Right ventricle myocardium superior (tissue), 1 donor: ENCODE data around the gene KARS1. TPM values are rescaled to one million over a fixed set of nuclear protein-coding genes. Genes with fewer than 3 reads are reported as not detected.

ENCODE experiments used
- ATAC-seq: fragments of 200-7000 bp; cut with Tn5 transposase; one replicate; pipeline ENCODE4 v1.9.1; 2020; ENCODE audit warnings: mild to moderate bottlenecking; ENCODE audit not compliant: poor library complexity
- DNase-seq: peaks from one replicate; pipeline ENCODE4 v3.0.0-alpha.2; 2020
- intact Hi-C: fragments of 100-400 bp; cut with DNase I; formaldehyde crosslinking; loops from one replicate; pipeline ENCODE4 v1.11.2; 2022
- long read RNA-seq: library from polyadenylated mRNA; unstranded; transcript quantifications from one replicate; pipeline ENCODE4 v2.0.0, GENCODE V29; 2021
- total RNA-seq: library from RNA; stranded (reverse); fragmentation: NEBNext Ultra II Directional; extraction: Animal tissue kit (Norgen Biotek cat#: 25700); gene quantifications from one replicate; pipeline ENCODE4 v1.2.1, GENCODE V29; 2021
- donor health status: DM: no; HTN: yes; CAD: no; lungs with severe emphysema.

KARS1 gene
- 137 TPM for total RNA-seq
- long read RNA-seq, transcript KARS-201 (14 exons, 2,005 nt), result major isoform, 142 of 247 reads
- long read RNA-seq, transcript KARS-202 (15 exons, 2,421 nt), result minor isoform, 78 of 247 reads
- long read RNA-seq, partial matches to known transcripts, result 6 of 247 reads
- long read RNA-seq, other reads (novel, unspliced or antisense), result 20 of 247 reads

- ATAC-seq (peak; percentile 97), DNase-seq (peak; percentile 95)
- intact Hi-C loops, result loop anchor here (10.0 kb wide), 1 partner anchor 117 kb away; no protein-coding TSS in a partner anchor
Measured at GRCh38 chr16:75647492-75648264, at the start of gene KARS1, which contains the start of gene TERF2IP. KARS1 (minus strand) TSS chr16:75647665; CDS start chr16:75647639, 26 bp downstream. TERF2IP (plus strand) TSS chr16:75647773; CDS start chr16:75647883, 110 bp downstream.

- DNase-seq (no peak), ATAC-seq (no peak)
- intact Hi-C loops, result no loop called here
Measured at GRCh38 chr16:75695708-75696107, 48.2 kb upstream of the KARS1 start.

DNA sequence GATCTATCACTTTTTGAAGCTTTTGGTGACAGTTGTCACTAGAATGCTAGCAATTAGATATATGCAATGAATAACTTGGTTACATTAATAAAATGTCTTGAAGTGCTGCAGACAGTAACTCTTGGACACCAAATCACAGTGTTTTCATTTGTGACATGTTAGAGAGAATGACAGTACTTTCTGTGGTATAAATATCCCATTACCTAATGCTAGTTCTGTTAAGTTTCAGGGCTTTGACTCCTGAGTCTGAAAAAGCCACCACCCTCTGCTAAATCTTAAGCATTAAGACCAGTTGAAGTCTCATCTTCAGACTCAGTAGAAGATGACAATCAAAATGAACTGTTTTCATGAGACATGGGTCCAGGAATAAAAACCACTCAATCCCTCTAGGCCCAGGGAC lies 39.9 kb upstream of the KARS1 start:
- intact Hi-C loops, result no loop called here
- DNase-seq (no peak), ATAC-seq (peak; percentile 34)

GRCh38 chr16:75682308-75682707 lies 34.8 kb upstream of the KARS1 start:
- ATAC-seq, result no peak
- intact Hi-C loops, result no loop called here

DNA sequence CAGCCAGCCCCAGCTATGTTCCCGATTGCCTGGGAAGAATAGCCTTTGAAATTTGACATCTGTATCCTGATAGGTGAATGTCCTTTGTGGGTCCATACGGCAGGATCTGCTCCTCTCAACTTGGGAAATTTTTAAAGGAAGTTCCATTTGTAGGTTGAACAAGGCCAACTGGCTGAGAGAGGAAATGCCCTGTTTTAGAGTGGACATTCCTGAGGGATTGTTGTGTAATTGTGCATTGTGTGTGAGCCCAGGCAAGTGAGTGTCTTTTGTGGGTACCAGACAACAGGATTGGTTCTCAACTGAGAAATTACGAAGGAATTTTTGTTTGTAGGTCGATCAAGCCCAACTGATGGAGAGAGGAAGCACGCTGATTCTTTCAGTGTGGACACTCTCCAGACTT lies 31.9 kb upstream of the KARS1 start:
- ATAC-seq (no peak), DNase-seq (no peak)
- intact Hi-C loops, result no loop called here

More at GRCh38 chr16:75682308-75682707, 34.8 kb upstream of the KARS1 start:
- DNase-seq, result no peak

GRCh38 chr16:75676909-75677308 lies 29.4 kb upstream of the KARS1 start, which contains the start of gene CPHXL2:
CPHXL2 (minus strand) TSS chr16:75677009; CDS start chr16:75676999, 10 bp downstream.
- DNase-seq (no peak), ATAC-seq (no peak)
- intact Hi-C loops, result no loop called here

DNA sequence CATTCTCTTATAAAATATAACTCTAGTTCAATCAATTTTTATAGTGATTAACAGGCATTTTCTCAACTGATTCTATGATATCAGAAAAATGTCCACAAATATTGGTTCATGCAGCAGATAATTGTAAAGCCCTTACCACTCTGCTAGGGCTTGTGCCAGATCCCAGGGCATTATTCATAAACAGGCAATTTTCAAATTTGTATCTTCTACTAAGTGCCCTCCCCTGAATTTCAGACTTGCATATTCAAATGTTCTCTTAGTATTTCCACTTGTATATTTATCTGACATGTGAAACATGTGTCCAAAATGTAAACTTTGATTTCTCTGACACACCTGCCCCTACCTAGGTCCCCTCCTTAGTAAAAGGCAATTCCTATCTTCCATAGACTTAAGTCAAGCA lies 20.0 kb upstream of the KARS1 start:
- DNase-seq (no peak), ATAC-seq (no peak)
- intact Hi-C loops, result no loop called here

GRCh38 chr16:75660726-75661302 lies 13.3 kb upstream of the KARS1 start:
- ATAC-seq (peak; percentile 12), DNase-seq (no peak)
- intact Hi-C loops, result no loop called here

DNA sequence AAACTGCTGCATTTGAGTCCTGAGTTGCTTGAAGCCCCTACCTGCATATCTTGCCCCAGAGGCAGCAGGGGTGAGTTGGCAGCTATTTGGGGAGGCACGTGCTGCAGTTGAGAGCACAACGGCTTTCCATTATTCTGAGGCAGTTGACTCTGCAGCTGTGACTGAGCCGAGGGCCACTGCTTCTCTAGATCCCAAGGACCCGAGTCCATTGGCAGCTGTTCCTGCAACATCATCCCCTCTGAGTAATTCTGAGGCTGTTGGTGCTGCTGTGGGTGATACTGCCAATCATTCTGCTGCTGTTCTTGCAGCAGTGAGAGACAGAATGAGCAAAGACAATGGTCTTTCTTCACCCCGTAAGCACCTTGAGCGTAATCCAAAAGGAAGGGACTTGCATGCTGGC lies 12.9 kb upstream of the KARS1 start:
- no peak for ATAC-seq
- intact Hi-C loops, result no loop called here
- DNase-seq, result no peak

DNA sequence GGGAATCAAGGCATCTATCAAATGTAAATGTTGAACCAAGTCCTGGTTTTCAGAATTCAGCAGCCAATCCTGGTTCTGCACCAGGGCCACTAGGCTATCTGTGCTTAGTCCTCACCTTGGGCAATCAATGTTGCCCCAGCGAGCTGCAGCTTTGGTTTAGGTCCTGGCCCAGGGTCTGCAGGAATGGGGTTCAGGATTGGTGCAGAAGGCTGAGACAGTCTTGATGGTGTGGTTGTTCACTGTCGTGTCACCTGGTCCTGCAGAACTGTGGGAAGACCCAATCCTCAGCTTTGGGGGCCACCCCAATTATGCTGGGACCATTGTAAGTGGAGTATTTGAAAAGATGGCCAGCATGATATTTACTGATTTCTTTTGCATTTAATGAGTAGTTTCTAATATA lies 10.7 kb upstream of the KARS1 start:
- intact Hi-C loops, result no loop called here
- DNase-seq, result no peak
- no peak for ATAC-seq

DNA sequence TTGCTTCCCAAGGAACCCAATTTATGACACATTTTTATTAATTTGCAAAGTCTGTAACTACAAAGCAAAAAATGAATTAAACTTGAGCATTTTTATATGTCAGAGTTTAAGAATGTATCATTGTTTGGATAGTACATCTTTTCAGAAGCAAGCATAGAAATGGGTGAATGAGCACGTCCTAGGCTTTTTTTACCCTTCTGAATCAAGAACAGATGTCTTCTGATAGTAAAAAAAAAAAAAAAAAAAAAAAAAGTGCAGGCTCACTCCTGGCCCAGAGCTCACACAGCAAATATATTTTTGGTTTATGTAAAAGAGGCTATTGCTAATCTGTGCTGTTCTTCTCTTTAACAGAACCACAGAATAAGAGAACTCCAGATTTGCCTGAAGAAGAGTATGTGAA lies 6.5 kb upstream of the KARS1 start:
- no peak for DNase-seq
- no peak for ATAC-seq
- intact Hi-C loops, result no loop called here

- DNase-seq, result peak; percentile 92
- intact Hi-C loops, result loop anchor here (10.0 kb wide), 1 partner anchor 116 kb away; no protein-coding TSS in a partner anchor
- peak; percentile 84 for ATAC-seq
Measured at GRCh38 chr16:75648265-75649076, 1.0 kb upstream of the KARS1 start.

GRCh38 chr16:75647112-75647491 lies 363 bp downstream of the KARS1 start:
- DNase-seq (no peak), ATAC-seq (peak; percentile 31)
- intact Hi-C loops, result loop anchor here (10.0 kb wide), 1 partner anchor 118 kb away; no protein-coding TSS in a partner anchor

GRCh38 chr16:75644240-75645012 lies 3.0 kb downstream of the KARS1 start:
- intact Hi-C loops, result loop anchor here (10.0 kb wide), 1 partner anchor 120 kb away; no protein-coding TSS in a partner anchor
- no peak for ATAC-seq
- DNase-seq, result no peak

DNA sequence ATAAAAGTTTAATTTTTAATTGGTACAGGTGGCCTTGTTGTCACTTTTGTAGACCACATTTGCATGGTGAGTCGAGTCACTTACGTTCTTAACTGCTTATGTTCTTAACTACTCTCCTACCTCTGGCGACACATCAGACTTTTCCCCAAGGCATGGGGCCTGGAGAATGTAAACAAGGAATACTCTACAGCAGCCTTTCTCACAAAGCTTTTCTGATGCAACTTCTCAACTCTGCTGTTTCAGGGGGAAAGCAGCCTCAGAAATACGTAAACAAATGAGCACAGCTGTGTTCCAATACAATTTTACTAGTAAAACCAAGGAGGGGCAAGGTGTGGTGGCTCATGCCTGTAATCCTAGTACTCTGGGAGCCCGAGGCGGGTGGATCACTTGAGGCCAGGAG lies 6.9 kb downstream of the KARS1 start:
- no peak for DNase-seq
- no peak for ATAC-seq
- intact Hi-C loops, result loop anchor here (10.0 kb wide), 1 partner anchor 124 kb away; no protein-coding TSS in a partner anchor

DNA sequence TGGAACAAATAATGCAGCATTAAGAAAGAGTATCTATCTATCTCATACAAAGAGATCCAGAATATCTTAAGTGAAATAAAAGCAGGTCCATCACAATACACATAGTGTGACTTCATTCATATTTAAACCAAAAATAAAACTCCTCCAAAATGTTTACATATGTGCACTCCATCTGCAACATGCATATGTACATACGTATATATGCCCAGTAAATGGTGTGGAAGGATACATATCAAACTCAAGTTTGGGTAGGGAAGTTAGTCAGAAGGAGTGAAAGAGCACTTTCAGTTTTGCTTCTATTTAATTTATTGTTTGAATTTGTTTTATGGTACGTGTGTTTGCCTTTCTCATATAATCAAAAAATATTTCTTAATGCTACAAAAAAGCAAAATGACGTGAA lies 12.4 kb downstream of the KARS1 start:
- ATAC-seq, result no peak
- intact Hi-C loops, result no loop called here

DNA sequence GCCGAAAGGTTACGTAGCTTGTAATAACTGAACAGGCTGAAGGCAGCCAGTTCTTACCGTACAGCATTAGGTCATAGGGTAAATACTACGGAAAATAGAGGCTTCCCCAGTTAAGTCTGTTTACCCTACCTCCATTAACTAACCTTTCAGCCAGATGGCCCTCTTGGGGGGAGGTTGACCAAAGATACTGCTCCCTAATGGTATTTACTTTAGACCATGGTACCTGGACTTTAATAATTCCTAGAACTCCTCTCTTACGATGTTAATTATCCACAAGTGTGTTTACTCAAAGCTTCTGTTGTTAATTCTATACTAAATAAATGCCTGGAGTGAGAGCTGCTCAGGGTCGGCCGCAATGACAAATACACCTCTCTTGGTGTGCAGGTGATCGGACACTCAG lies 14.6 kb downstream of the KARS1 start:
- no peak for ATAC-seq
- intact Hi-C loops, result no loop called here

More for the DNA sequence above, 12.4 kb downstream of the KARS1 start:
- no peak for DNase-seq

GRCh38 chr16:75630052-75630451 lies 17.4 kb downstream of the KARS1 start:
- intact Hi-C loops, result no loop called here
- ATAC-seq (no peak), DNase-seq (no peak)

More for the DNA sequence above, 14.6 kb downstream of the KARS1 start:
- no peak for DNase-seq
